Astrocyte of the spinal cord (primary cell): ENCODE measurements around the gene GRIFIN.
"Not testable (repeated sequence)": the region's sequence is repeated elsewhere in the genome, so short reads cannot be mapped to it uniquely, and the experiment has no call there.

ENCODE experiments used
- DNase-seq: peaks from one replicate; pipeline ENCODE4 v3.0.0; 2011; ENCODE audit warnings: low read depth, low spot score
- H3K4me3 ChIP-seq: 2 replicates; pipeline ENCODE4 v1.5.1; 2011; ENCODE audit warnings: low read depth, mild to moderate bottlenecking, low read length, moderate library complexity
- in situ Hi-C: cut with HindIII; loops from 2 replicates; pipeline ENCODE4 v1.10.0; 2017; ENCODE audit warnings: low sequenced_read_pairs
- TF ChIP-seq, protein P1 (sequence below): IDR thresholded peaks from 2 replicates; pipeline ENCODE4 v1.5.1; 2012; ENCODE audit warnings: low read depth, mild to moderate bottlenecking, low read length, inconsistent platforms

GRIFIN gene

DNA sequence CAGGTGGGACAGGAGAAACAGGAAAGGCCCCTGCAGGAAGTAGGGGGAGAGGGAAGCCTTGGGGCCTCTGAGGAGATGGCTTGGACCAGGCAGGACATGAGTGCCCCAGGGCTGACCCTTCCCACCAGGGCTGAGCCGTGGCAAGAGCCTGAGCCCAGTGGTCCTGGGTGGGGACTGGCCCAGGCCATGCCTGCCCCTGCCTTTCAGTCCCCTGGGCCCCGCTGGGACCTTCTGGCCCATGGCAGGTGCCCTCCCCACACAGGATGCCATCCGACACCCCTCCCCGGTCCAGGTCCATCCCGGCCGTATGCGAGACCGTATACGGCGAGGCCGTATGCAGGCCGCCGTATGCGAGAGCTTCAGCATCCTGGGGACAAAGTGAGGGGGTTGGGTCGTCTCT lies 2.0 kb downstream of the GRIFIN start:
- in situ Hi-C loops = no loop called here
- H3K4me3 ChIP-seq = no peak overlapping the region
- DNase-seq = no peak
- TF ChIP-seq, protein P1, sequence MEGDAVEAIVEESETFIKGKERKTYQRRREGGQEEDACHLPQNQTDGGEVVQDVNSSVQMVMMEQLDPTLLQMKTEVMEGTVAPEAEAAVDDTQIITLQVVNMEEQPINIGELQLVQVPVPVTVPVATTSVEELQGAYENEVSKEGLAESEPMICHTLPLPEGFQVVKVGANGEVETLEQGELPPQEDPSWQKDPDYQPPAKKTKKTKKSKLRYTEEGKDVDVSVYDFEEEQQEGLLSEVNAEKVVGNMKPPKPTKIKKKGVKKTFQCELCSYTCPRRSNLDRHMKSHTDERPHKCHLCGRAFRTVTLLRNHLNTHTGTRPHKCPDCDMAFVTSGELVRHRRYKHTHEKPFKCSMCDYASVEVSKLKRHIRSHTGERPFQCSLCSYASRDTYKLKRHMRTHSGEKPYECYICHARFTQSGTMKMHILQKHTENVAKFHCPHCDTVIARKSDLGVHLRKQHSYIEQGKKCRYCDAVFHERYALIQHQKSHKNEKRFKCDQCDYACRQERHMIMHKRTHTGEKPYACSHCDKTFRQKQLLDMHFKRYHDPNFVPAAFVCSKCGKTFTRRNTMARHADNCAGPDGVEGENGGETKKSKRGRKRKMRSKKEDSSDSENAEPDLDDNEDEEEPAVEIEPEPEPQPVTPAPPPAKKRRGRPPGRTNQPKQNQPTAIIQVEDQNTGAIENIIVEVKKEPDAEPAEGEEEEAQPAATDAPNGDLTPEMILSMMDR = no peak

DNA sequence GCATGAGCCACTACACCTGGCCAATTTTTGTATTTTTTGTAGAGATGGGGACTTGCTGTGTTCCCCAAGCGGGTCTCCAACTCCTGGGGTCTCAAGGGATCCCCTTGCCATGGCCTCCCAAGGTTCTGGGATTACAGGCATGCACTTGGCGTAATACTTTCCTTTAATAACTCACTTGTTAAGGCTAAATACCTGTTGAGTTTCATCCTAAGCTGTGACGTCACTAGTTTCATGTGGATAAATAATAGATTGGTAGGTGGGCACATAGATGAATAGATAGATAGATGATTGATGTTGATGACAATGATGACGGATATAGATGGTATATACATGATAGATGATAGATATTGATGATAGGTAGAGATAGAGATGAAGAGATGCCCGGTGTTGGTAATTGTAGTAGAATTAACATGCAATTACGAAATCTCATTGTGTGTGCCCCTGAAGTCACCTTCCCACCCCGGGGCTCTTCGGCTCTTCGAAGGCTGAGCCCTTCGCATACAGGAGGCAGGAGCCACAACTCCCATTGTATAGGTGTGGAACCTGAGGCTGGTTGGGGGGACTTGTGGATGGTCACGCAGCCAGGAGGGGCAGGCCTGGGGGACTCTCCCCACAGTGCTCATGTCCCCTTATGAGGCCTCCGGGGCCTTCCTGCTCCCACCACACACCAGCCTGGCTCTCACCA lies 2.6 kb downstream of the GRIFIN start:
- in situ Hi-C loops = no loop called here
- no peak for DNase-seq
- TF ChIP-seq, protein P1 = no peak
- H3K4me3 ChIP-seq = no peak overlapping the region

- TF ChIP-seq, protein P1 = no peak
- no peak overlapping the region for H3K4me3 ChIP-seq
- in situ Hi-C loops = no loop called here
- no peak for DNase-seq
Observed at GRCh38 chr7:2472739-2473138, 3.5 kb downstream of the GRIFIN start.

GRCh38 chr7:2471396-2471795 lies 4.8 kb downstream of the GRIFIN start:
- no peak overlapping the region for H3K4me3 ChIP-seq
- DNase-seq = peak; percentile 34
- in situ Hi-C loops = no loop called here
- TF ChIP-seq, protein P1 = no peak

GRCh38 chr7:2471022-2471329 lies 5.2 kb downstream of the GRIFIN start:
- H3K4me3 ChIP-seq = no peak overlapping the region
- in situ Hi-C loops = no loop called here
- TF ChIP-seq, protein P1 = no peak
- peak; percentile 59 for DNase-seq

GRCh38 chr7:2470204-2471021 lies 5.8 kb downstream of the GRIFIN start:
- H3K4me3 ChIP-seq = no peak overlapping the region
- no peak for DNase-seq
- TF ChIP-seq, protein P1 = no peak
- in situ Hi-C loops = no loop called here

GRCh38 chr7:2469460-2470203 lies 6.6 kb downstream of the GRIFIN start:
- DNase-seq, in situ Hi-C loops, H3K4me3 ChIP-seq: not testable (repeated sequence)
